ENCODE results near the gene GXYLT2.

Gene GXYLT2

DNA sequence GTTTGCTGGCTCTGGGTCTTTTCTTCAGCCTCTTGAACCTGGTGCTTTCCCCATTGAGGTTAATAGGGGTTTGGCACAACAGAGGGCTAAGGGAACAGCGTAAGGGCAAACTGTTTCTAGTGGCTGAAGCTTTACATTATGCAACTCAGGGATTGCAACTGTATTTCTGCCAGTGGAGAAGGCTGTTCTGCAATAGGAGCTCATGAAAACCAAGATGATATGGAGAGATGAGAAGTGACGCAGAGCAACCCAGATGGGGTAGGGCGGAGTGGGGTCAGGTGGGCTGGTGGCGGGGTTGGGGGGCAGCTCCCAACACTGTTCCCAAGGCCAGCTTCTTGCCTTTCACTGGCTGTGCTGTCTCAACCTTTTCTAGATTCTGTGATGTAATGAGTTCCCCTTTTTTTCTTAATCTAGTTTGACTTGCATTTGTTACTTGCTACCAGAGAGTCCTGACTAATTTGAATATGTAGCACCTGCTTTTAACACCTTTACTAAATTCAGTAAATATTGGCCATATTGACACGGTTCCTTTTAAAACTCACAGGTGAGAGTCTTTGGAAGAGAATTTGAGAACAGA, 7.2 kb downstream of the GXYLT2 start:
- Histone ChIP-seq H3K79me2 (ENCODE audit: low read length) (no peaks in the 10 kb centered on the region), H2AFZ (ENCODE audit: low read depth, low read length) (no peak overlapping the region), H3K9me3 (ENCODE audit: insufficient read depth, low read length) (no peaks in the 10 kb centered on the region), H3K4me2 (ENCODE audit: low read length) (no peak overlapping the region), H3K4me1 (ENCODE audit: low read length) (peaks cover 10% of the 10 kb centered on the region), H3K36me3 (replicated peaks; ENCODE audit: low read depth, low read length) (no peaks in the 10 kb centered on the region), H3K9ac (ENCODE audit: low read length) (no peak overlapping the region), H3K27ac (ENCODE audit: low read length) (no peak overlapping the region), H3K27me3 (ENCODE audit: low read depth, low read length) (peaks cover 35% of the 10 kb centered on the region), H3K4me3 (ENCODE audit: low read length) (no peak overlapping the region), H4K20me1 (ENCODE audit: insufficient read depth, low read length) (no peaks in the 10 kb centered on the region)
- TF ChIP-seq EZH2phosphoT487 (IDR thresholded peaks at IDR 0.05; ENCODE audit: low read depth) = no peak
- TF ChIP-seq, protein P1, sequence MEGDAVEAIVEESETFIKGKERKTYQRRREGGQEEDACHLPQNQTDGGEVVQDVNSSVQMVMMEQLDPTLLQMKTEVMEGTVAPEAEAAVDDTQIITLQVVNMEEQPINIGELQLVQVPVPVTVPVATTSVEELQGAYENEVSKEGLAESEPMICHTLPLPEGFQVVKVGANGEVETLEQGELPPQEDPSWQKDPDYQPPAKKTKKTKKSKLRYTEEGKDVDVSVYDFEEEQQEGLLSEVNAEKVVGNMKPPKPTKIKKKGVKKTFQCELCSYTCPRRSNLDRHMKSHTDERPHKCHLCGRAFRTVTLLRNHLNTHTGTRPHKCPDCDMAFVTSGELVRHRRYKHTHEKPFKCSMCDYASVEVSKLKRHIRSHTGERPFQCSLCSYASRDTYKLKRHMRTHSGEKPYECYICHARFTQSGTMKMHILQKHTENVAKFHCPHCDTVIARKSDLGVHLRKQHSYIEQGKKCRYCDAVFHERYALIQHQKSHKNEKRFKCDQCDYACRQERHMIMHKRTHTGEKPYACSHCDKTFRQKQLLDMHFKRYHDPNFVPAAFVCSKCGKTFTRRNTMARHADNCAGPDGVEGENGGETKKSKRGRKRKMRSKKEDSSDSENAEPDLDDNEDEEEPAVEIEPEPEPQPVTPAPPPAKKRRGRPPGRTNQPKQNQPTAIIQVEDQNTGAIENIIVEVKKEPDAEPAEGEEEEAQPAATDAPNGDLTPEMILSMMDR (IDR thresholded peaks at IDR 0.05; ENCODE audit: low read depth, low read length) = no peak

DNA sequence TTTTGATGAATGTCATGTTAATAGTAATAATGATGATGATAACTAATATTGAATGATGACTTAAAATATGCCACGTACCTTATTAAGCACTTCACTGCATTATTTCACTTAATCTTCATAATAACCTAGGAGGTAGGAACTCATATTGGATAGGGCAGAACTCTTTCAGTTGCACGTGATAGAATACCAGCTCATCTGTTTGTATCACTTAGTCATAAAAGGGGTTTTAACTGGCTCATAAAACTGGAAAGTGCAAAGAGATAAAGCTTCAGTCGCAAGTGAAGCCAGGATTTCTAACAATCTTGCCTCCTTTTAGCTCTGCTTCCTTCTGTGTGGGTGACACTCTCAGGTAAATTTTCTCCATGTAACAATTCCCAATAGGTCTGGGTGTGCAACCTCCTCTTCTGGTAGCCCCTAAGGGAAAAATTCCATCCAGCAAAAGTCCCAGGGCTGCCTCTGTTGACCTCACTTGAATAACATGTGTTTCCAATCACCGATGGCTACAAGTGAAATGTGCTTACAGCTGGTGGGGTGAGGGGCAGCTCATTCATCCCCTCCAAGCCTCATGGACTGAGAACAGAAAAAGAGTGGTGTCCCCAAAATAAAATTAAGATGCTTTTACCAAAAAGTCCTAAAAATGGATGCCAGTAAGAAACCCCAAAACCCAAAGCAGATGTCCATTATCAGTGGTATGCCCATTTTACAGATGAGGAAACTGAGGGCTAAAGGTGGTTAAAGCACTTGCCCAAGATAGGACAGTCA, 9.3 kb downstream of the GXYLT2 start:
- Histone ChIP-seq H3K9me3 (ENCODE audit: insufficient read depth, low read length) (no peaks in the 10 kb centered on the region), H3K9ac (ENCODE audit: low read length) (no peak overlapping the region), H3K79me2 (ENCODE audit: low read length) (no peaks in the 10 kb centered on the region), H3K4me2 (ENCODE audit: low read length) (no peak overlapping the region), H3K27me3 (ENCODE audit: low read depth, low read length) (peaks cover 28% of the 10 kb centered on the region), H4K20me1 (ENCODE audit: insufficient read depth, low read length) (no peaks in the 10 kb centered on the region), H3K27ac (ENCODE audit: low read length) (no peak overlapping the region), H3K4me1 (ENCODE audit: low read length) (peaks cover 10% of the 10 kb centered on the region), H3K4me3 (ENCODE audit: low read length) (no peak overlapping the region), H2AFZ (ENCODE audit: low read depth, low read length) (no peak overlapping the region), H3K36me3 (replicated peaks; ENCODE audit: low read depth, low read length) (no peaks in the 10 kb centered on the region)
- TF ChIP-seq, protein P1 (IDR thresholded peaks at IDR 0.05; ENCODE audit: low read depth, low read length) = no peak
- TF ChIP-seq EZH2phosphoT487 (IDR thresholded peaks at IDR 0.05; ENCODE audit: low read depth) = no peak

DNA sequence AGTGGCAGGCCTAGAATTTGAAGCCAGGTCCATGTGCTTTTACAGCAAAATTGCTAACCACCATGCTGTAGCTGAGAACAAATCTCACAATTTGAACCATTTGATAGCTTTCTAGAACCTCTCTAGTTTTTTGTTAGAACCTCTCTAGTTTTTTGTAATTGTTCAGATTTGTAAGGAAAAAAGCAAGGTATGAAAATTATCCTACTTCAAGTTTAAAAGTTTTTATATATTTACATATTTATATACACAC, 9.8 kb downstream of the GXYLT2 start:
- no peak overlapping the region for H3K27ac ChIP-seq (ENCODE audit: low read length)
- no peak overlapping the region for H3K4me3 ChIP-seq (ENCODE audit: low read length)
- no peak for TF ChIP-seq EZH2phosphoT487 (IDR thresholded peaks at IDR 0.05; ENCODE audit: low read depth)
- TF ChIP-seq, protein P1 (IDR thresholded peaks at IDR 0.05; ENCODE audit: low read depth, low read length) = no peak
- no peaks in the 10 kb centered on the region for H3K9me3 ChIP-seq (ENCODE audit: insufficient read depth, low read length)
- H2AFZ ChIP-seq (ENCODE audit: low read depth, low read length) = no peak overlapping the region
- H3K4me2 ChIP-seq (ENCODE audit: low read length) = no peak overlapping the region
- H4K20me1 ChIP-seq (ENCODE audit: insufficient read depth, low read length) = no peaks in the 10 kb centered on the region
- peaks cover 10% of the 10 kb centered on the region for H3K4me1 ChIP-seq (ENCODE audit: low read length)
- H3K27me3 ChIP-seq (ENCODE audit: low read depth, low read length) = peaks cover 24% of the 10 kb centered on the region
- H3K36me3 ChIP-seq (replicated peaks; ENCODE audit: low read depth, low read length) = no peaks in the 10 kb centered on the region
- no peak overlapping the region for H3K9ac ChIP-seq (ENCODE audit: low read length)
- no peaks in the 10 kb centered on the region for H3K79me2 ChIP-seq (ENCODE audit: low read length)

DNA sequence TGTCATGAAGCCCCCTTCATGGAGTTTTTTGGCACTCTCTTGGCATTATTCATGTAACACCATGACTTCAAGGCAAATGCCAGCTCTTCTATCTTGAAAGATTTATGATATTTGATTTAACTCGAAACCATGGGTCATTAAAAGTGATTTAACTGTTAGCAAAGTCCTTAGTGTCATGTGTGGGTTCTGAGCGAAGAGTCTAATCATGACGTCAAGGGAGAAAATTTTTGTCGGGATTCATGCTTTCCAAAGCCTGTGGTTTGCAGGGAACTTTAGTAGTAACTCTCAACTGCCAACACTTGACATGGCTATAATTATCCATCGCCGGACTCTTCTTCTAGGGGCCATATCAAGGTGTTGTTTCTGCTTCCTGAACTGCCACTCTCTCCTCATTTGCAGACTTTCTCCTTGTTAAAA, 11.5 kb downstream of the GXYLT2 start:
- Histone ChIP-seq H3K9me3 (ENCODE audit: insufficient read depth, low read length) (no peaks in the 10 kb centered on the region), H3K27me3 (ENCODE audit: low read depth, low read length) (peaks cover 27% of the 10 kb centered on the region), H3K79me2 (ENCODE audit: low read length) (no peaks in the 10 kb centered on the region), H3K36me3 (replicated peaks; ENCODE audit: low read depth, low read length) (no peaks in the 10 kb centered on the region), H4K20me1 (ENCODE audit: insufficient read depth, low read length) (no peaks in the 10 kb centered on the region), H3K4me1 (ENCODE audit: low read length) (peaks cover 10% of the 10 kb centered on the region), H3K27ac (ENCODE audit: low read length) (no peak overlapping the region), H3K4me3 (ENCODE audit: low read length) (no peak overlapping the region), H3K4me2 (ENCODE audit: low read length) (no peak overlapping the region), H3K9ac (ENCODE audit: low read length) (no peak overlapping the region), H2AFZ (ENCODE audit: low read depth, low read length) (no peak overlapping the region)
- TF ChIP-seq, protein P1 (IDR thresholded peaks at IDR 0.05; ENCODE audit: low read depth, low read length) = no peak
- no peak for TF ChIP-seq EZH2phosphoT487 (IDR thresholded peaks at IDR 0.05; ENCODE audit: low read depth)

Measured in OCI-LY3 (cell line).